OCI-LY1 (cell line): Measurements from ENCODE around the gene CCDC93.

ENCODE experiments used
- H2AFZ ChIP-seq: fragments of 200-600 bp; sonication (generic), shearing (Covaris generic); 2 replicates; pipeline ENCODE4 v1.6.0; 2014; ENCODE audit warnings: antibody characterized with exemption, mild to moderate bottlenecking, low read length
- H3F3A ChIP-seq: fragments of 200-600 bp; sonication (generic), shearing (Covaris generic); 2 replicates; pipeline ENCODE4 v1.6.0; 2014; ENCODE audit warnings: mild to moderate bottlenecking, antibody characterized with exemption, low read length, moderate library complexity; ENCODE audit not compliant: insufficient read depth
- H3K27ac ChIP-seq: fragments of 200-600 bp; sonication (generic); 2 replicates; pipeline ENCODE4 v1.5.1; 2014; ENCODE audit warnings: low read length, mixed run types, mild to moderate bottlenecking, low read depth; ENCODE audit not compliant: poor library complexity, severe bottlenecking
- H3K27me3 ChIP-seq: fragments of 200-600 bp; sonication (generic); 2 replicates; pipeline ENCODE4 v1.6.0; 2014; ENCODE audit warnings: antibody characterized with exemption, mild to moderate bottlenecking, low read length, moderate library complexity; ENCODE audit not compliant: insufficient read depth
- H3K36me3 ChIP-seq: fragments of 200-600 bp; sonication (generic); 2 replicates; pipeline ENCODE4 v1.6.1; 2014; ENCODE audit warnings: mild to moderate bottlenecking, antibody characterized with exemption, low read length, moderate library complexity, mixed read lengths; ENCODE audit not compliant: insufficient read depth
- H3K4me1 ChIP-seq: fragments of 200-600 bp; sonication (generic); 2 replicates; pipeline ENCODE4 v1.5.1; 2014; ENCODE audit warnings: mild to moderate bottlenecking, low read length, moderate library complexity; ENCODE audit not compliant: insufficient read depth, severe bottlenecking
- H3K4me2 ChIP-seq: fragments of 200-600 bp; sonication (generic), shearing (Covaris generic); 2 replicates; pipeline ENCODE4 v1.6.1; 2014; ENCODE audit warnings: low read length
- H3K4me3 ChIP-seq: fragments of 200-600 bp; sonication (generic); 2 replicates; pipeline ENCODE4 v1.5.1; 2014; ENCODE audit warnings: low read length, low read depth, mild to moderate bottlenecking, mixed read lengths; ENCODE audit not compliant: poor library complexity, severe bottlenecking
- H3K79me2 ChIP-seq: fragments of 200-600 bp; shearing (Covaris generic); 2 replicates; pipeline ENCODE4 v1.6.1; 2016; ENCODE audit warnings: mixed run types, low read length, mixed read lengths; ENCODE audit not compliant: insufficient read depth
- H3K9ac ChIP-seq: fragments of 200-600 bp; sonication (generic), shearing (Covaris generic); 2 replicates; pipeline ENCODE4 v1.6.1; 2014; ENCODE audit warnings: mild to moderate bottlenecking, low read length, mixed read lengths
- H3K9me2 ChIP-seq: fragments of 200-600 bp; sonication (generic), shearing (Covaris generic); 2 replicates; pipeline ENCODE4 v1.6.1; 2014; ENCODE audit warnings: low read depth, mild to moderate bottlenecking, low read length, mixed read lengths
- H3K9me3 ChIP-seq: fragments of 200-600 bp; shearing (Covaris generic); 2 replicates; pipeline ENCODE4 v1.6.1; 2014; ENCODE audit warnings: low read length, mixed read lengths
- H4K20me1 ChIP-seq: fragments of 200-600 bp; sonication (generic), shearing (Covaris generic); 2 replicates; pipeline ENCODE4 v1.6.0; 2016; ENCODE audit warnings: mild to moderate bottlenecking, low read length; ENCODE audit not compliant: insufficient read depth
- EZH2 ChIP-seq: fragments of 200-600 bp; sonication (generic), shearing (Covaris generic); IDR thresholded peaks from 2 replicates; pipeline ENCODE4 v1.8.0; 2017; ENCODE audit warnings: borderline replicate concordance, mixed run types, mild to moderate bottlenecking, antibody characterized with exemption, low read length, moderate library complexity, mixed read lengths
- TF ChIP-seq, protein P1 (sequence below): fragments of 200-600 bp; sonication (generic), shearing (Covaris generic); IDR thresholded peaks from 2 replicates; pipeline ENCODE4 v1.5.1; 2017; ENCODE audit warnings: mild to moderate bottlenecking, antibody characterized with exemption, low read length, moderate library complexity, mixed read lengths

CCDC93 gene

GRCh38 chr2:117875786-117876185 is 138.1 kb downstream of the CCDC93 start:
- H3K4me2 ChIP-seq: no peak overlapping the region

More at GRCh38 chr2:117875786-117876185, 138.1 kb downstream of the CCDC93 start:
- Histone ChIP-seq H2AFZ (no peak overlapping the region), H3K27me3 (no peaks in the 10 kb centered on the region), H3K4me3 (no peak overlapping the region), H3K79me2 (no peaks in the 10 kb centered on the region), H3K9me3 (no peaks in the 10 kb centered on the region), H4K20me1 (no peaks in the 10 kb centered on the region), H3K4me1 (no peaks in the 10 kb centered on the region), H3K27ac (no peak overlapping the region), H3F3A (no peaks in the 10 kb centered on the region), H3K9me2 (no peaks in the 10 kb centered on the region), H3K36me3 (no peaks in the 10 kb centered on the region), H3K9ac (no peak overlapping the region)
- TF ChIP-seq, protein P1, sequence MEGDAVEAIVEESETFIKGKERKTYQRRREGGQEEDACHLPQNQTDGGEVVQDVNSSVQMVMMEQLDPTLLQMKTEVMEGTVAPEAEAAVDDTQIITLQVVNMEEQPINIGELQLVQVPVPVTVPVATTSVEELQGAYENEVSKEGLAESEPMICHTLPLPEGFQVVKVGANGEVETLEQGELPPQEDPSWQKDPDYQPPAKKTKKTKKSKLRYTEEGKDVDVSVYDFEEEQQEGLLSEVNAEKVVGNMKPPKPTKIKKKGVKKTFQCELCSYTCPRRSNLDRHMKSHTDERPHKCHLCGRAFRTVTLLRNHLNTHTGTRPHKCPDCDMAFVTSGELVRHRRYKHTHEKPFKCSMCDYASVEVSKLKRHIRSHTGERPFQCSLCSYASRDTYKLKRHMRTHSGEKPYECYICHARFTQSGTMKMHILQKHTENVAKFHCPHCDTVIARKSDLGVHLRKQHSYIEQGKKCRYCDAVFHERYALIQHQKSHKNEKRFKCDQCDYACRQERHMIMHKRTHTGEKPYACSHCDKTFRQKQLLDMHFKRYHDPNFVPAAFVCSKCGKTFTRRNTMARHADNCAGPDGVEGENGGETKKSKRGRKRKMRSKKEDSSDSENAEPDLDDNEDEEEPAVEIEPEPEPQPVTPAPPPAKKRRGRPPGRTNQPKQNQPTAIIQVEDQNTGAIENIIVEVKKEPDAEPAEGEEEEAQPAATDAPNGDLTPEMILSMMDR: no peak
- no peak for TF ChIP-seq EZH2
